Measurements from ENCODE around the gene FCER2. TPM values are rescaled to one million over a fixed set of nuclear protein-coding genes. Genes with fewer than 3 reads are reported as not detected.
A peak's percentile ranks its signal among the peaks of the same experiment; 100 is the strongest.

Gene FCER2
- total and polyA plus RNA-seq, 2 of the 4 experiments (the other 2 are of a cell fraction), result not detected

- Histone ChIP-seq H3K27me3 (ENCODE audit: control insufficient read depth, insufficient read depth, low read length) (peaks cover 10% of the 10 kb centered on the region; the same call in 1 of the 2 replicates), H3K14ac (replicated peaks; ENCODE audit: low read depth, low read length) (no peak overlapping the region), H3K27ac (ENCODE audit: insufficient read depth, low read length) (no peak overlapping the region), H2AK5ac (ENCODE audit: low read depth, low read length) (no peak overlapping the region), H3K79me1 (ENCODE audit: low read depth in 1 of 2, low read length in 2 of 2) (no peaks in the 10 kb centered on the region), H3K4me3 (ENCODE audit: insufficient read depth, low read depth, low read length) (no peak overlapping the region), H4K20me1 (ENCODE audit: insufficient read depth, low read length) (no peaks in the 10 kb centered on the region), H4K5ac (ENCODE audit: low read depth, low read length) (no peak overlapping the region), H3K18ac (ENCODE audit: low read depth, low read length) (no peak overlapping the region), H2BK5ac (ENCODE audit: low read depth, low read length, poor library complexity, severe bottlenecking) (no peak overlapping the region), H4K8ac (ENCODE audit: low read depth in 2 of 2, low read length in 2 of 2) (no peak overlapping the region), H2BK120ac (ENCODE audit: low read depth, low read length) (no peak overlapping the region), H3K23ac (ENCODE audit: low read depth, low read length) (no peak overlapping the region), H2BK15ac (ENCODE audit: low read depth, low read length) (no peak overlapping the region), H4K91ac (ENCODE audit: insufficient read depth, low read depth, low read length) (no peak overlapping the region), H3K4ac (ENCODE audit: low read depth, low read length) (no peak overlapping the region), H3K9me1 (ENCODE audit: insufficient read depth, low read length) (no peaks in the 10 kb centered on the region), H3K9me3 (ENCODE audit: control insufficient read depth, insufficient read depth, low read length) (no peaks in the 10 kb centered on the region), H3K36me3 (ENCODE audit: control insufficient read depth, insufficient read depth, low read length) (no peaks in the 10 kb centered on the region), H3K9ac (ENCODE audit: low read depth, low read length) (no peak overlapping the region), H2AK9ac (replicated peaks; ENCODE audit: low read depth, low read length, poor library complexity) (no peak overlapping the region), H2BK20ac (ENCODE audit: low read depth, low read length) (no peak overlapping the region), H3K4me2 (ENCODE audit: low read depth, low read length) (no peak overlapping the region), H3K56ac (ENCODE audit: extremely low read depth, insufficient read depth, low read length) (no peak overlapping the region), H3K4me1 (ENCODE audit: control insufficient read depth, insufficient read depth, low read length) (no peaks in the 10 kb centered on the region), H2AFZ (replicated peaks; ENCODE audit: low read length, poor library complexity) (no peak overlapping the region)
- TF ChIP-seq SMC3 (IDR thresholded peaks at IDR 0.05; ENCODE audit: low read depth, low read length) (no peak), RAD21 (IDR thresholded peaks at IDR 0.05; ENCODE audit: low read length) (no peak), CEBPB (IDR thresholded peaks at IDR 0.05; ENCODE audit: low read depth, low read length) (peak; percentile 37; the same call in 1 of the 2 replicates)
- ChIA-PET CTCF (no interaction called here), POLR2A (ENCODE audit: unreplicated experiment) (no interaction called here)
- no TSS peak for BruUV-seq (replicated peaks)
- in situ Hi-C loops (cut with MboI; ENCODE audit: low sequenced_read_pairs), result no loop called here
- dilution Hi-C loops (cut with HindIII; ENCODE audit: low sequenced_read_pairs, unreplicated experiment), result no loop called here
- WGBS, 2 experiments (ENCODE audit: extremely low coverage in 2 of 2, insufficient read length in 1 of 2), result 72% methylated on average over 9 of the region's 14 CpGs; no CpG with 5 or more reads in 1 of the 2 experiments
- intact Hi-C loops (cut with micrococcal nuclease), result no loop called here
- DNase-seq (no peak), ATAC-seq (ENCODE audit: low read depth) (no peak)
These were observed 4.4 kb upstream of the FCER2 start for GRCh38 chr19:7706188-7706954.
